Epidermal melanocyte (primary cell): ENCODE measurements around the gene SCAP.

ENCODE experiments used
- DNase-seq: peaks from one replicate; pipeline ENCODE4 v3.0.0; 2011; ENCODE audit warnings: low spot score; ENCODE audit not compliant: insufficient read length

SCAP gene

DNA sequence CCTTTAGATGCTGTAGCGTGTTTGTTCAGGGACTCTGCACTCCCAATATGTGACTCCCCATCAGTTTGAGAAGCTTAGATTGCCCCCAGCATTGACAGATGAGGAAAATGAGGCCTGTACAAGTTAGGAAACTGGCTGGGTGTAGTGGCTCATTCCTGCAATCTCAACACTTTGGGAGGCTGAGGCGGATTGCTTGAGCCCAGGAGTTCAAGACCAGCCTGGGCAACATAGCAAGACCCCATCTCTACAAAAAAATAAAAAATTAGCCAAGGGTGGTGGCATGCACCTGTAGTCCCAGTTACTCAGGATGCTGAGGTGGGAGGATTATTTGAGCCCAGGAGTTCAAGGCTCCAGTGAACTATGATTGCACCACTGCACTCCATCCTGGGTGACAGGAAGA lies 108.9 kb downstream of the SCAP start:
- no peak for DNase-seq

DNA sequence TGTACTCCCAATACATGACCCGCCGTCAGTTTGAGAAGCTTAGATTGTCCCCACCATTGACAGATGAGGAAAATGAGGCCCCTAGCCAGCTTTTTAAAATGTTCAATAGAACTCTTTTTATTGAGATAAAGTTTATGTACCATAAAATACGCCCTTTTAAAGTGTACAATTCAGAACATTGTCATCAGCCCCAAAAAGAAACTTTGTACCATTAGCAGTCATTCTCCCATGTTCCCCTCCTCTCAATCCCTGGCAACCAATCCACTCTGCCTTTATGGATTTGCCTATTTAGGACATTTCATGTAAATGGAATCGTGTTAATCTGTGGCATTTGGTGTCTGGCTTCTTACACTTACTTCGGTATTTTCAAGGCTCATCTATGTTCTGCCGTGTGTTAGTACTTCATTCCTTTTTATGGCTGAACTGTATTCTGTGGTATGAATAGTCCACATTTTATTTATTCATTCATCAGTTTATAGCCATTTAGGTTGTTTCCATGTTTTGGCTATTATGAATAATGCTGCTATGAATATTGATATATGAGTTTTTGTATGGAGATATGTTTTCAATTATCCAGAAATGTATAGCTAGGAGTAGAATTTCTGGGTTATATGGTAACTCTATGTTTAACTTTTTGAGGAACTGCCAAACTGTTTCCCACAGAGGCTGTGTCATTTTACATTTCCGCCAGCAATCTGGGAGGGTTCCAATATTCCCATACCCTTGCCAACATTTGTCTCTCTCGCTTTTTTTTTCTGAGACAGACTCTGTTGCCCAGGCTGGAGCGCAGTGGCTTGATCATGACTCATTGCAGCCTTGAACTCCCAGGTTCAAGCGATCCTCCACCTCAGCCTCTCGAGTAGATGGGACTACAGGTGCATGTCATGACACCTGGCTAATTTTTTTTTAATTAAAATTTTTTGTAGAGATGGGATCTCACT lies 110.3 kb downstream of the SCAP start:
- DNase-seq: no peak
